Neural progenitor cell (in vitro differentiated cells): ENCODE data around the gene CAPN12. TPM values are rescaled to one million over a fixed set of nuclear protein-coding genes. Genes with fewer than 3 reads are reported as not detected.

Experiments used
- DNase-seq: peaks from one replicate; pipeline ENCODE4 v3.0.0-alpha.2; 2016; ENCODE audit warnings: low spot score
- H2AFZ ChIP-seq: fragments of 200-600 bp; sonication (generic); replicated peaks from 2 replicates; pipeline ENCODE4 v1.6.1; 2016; ENCODE audit warnings: antibody characterized with exemption
- H3F3A ChIP-seq: fragments of 200-600 bp; sonication (generic); 2 replicates; pipeline ENCODE4 v1.6.1; 2016; ENCODE audit warnings: antibody characterized with exemption, low read depth
- H3K27ac ChIP-seq: fragments of 200-600 bp; sonication (generic); 2 replicates; pipeline ENCODE4 v1.5.1; 2016; ENCODE audit warnings: mild to moderate bottlenecking
- H3K27me3 ChIP-seq: fragments of 200-600 bp; sonication (generic); 2 replicates; pipeline ENCODE4 v1.6.1; 2016; ENCODE audit warnings: mild to moderate bottlenecking, moderate library complexity
- H3K36me3 ChIP-seq: fragments of 200-600 bp; sonication (generic); 2 replicates; pipeline ENCODE4 v1.5.1; 2016
- H3K4me1 ChIP-seq: fragments of 200-600 bp; sonication (generic); 2 replicates; pipeline ENCODE4 v1.6.1; 2016; ENCODE audit warnings: mixed run types
- H3K4me2 ChIP-seq: fragments of 200-600 bp; sonication (generic); 2 replicates; pipeline ENCODE4 v1.6.1; 2016
- H3K4me3 ChIP-seq: fragments of 200-600 bp; sonication (generic); 2 replicates; pipeline ENCODE4 v1.5.1; 2016
- H3K79me2 ChIP-seq: fragments of 200-600 bp; sonication (generic); 2 replicates; pipeline ENCODE4 v1.6.1; 2016; ENCODE audit warnings: low read depth
- H3K9ac ChIP-seq: fragments of 200-600 bp; sonication (generic); 2 replicates; pipeline ENCODE4 v1.6.1; 2016
- H3K9me3 ChIP-seq: fragments of 200-600 bp; sonication (generic); 2 replicates; pipeline ENCODE4 v1.5.1; 2016; ENCODE audit warnings: low read depth
- H4K20me1 ChIP-seq: fragments of 200-600 bp; sonication (generic); 2 replicates; pipeline ENCODE4 v1.6.1; 2016; ENCODE audit warnings: low read depth
- H3K27ac Mint-ChIP-seq: 3 replicates; pipeline ENCODE4 v1.8.0; 2021; ENCODE audit warnings: mixed read lengths
- H3K27me3 Mint-ChIP-seq: 2 replicates; pipeline ENCODE4 v1.8.0; 2022; ENCODE audit warnings: low read depth, mild to moderate bottlenecking, inconsistent platforms, moderate library complexity, mixed read lengths; ENCODE audit not compliant: insufficient read depth
- H3K36me3 Mint-ChIP-seq: 3 replicates; pipeline ENCODE4 v1.8.0; 2021; ENCODE audit warnings: mixed read lengths
- H3K4me1 Mint-ChIP-seq: 3 replicates; pipeline ENCODE4 v1.8.0; 2021; ENCODE audit warnings: mixed read lengths
- H3K4me3 Mint-ChIP-seq: 3 replicates; pipeline ENCODE4 v1.8.0; 2021; ENCODE audit warnings: mild to moderate bottlenecking, moderate library complexity, mixed read lengths
- H3K9me3 Mint-ChIP-seq: 3 replicates; pipeline ENCODE4 v1.8.0; 2020; ENCODE audit warnings: mixed read lengths
- CTCF ChIP-seq: fragments of 200-600 bp; sonication (generic); IDR thresholded peaks from 2 replicates; pipeline ENCODE4 v1.5.1; 2017; ENCODE audit warnings: antibody characterized with exemption, mild to moderate bottlenecking
- EZH2 ChIP-seq: fragments of 200-600 bp; sonication (generic); IDR thresholded peaks from 2 replicates; pipeline ENCODE4 v1.6.1; 2017; ENCODE audit warnings: antibody characterized with exemption, mild to moderate bottlenecking, moderate library complexity
- EZH2phosphoT487 ChIP-seq: fragments of 200-600 bp; sonication (generic); IDR thresholded peaks from 2 replicates; pipeline ENCODE4 v1.6.1; 2017; ENCODE audit warnings: antibody characterized with exemption
- total RNA-seq: library from RNA; depleted of rRNA; stranded (reverse); fragments of >200 nt; gene quantifications from 2 replicates; pipeline ENCODE4 v1.2.3, GENCODE V29; 2015; ENCODE audit warnings: low replicate concordance

Gene CAPN12
- total RNA-seq, 1 donor from 2014 or later = 1.0 TPM

DNA sequence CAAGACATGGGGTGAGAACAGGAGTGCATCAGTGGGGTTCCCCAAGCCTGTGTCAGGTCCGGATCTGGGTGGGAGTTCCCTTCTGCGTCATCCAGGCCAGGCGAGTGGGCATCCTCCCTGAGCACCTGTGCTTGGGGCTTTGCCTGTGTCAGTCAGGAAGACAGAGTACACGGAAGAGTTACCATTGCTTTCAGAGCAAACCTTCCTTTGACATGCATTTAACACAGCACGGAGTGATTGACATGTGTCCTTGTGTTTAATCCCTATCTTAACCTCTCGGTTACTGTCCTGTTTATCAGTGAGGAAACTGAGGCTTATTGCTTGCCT lies 47.6 kb downstream of the CAPN12 start:
- Mint-ChIP-seq H3K27me3 (peaks cover 6% of the 10 kb centered on the region), H3K27ac (no peak overlapping the region), H3K4me1 (peaks cover 72% of the 10 kb centered on the region), H3K4me3 (peak overlapping the region; percentile 35), H3K36me3 (peaks cover 7% of the 10 kb centered on the region), H3K9me3 (no peaks in the 10 kb centered on the region)
- Histone ChIP-seq H2AFZ (no peak overlapping the region), H3K9me3 (no peaks in the 10 kb centered on the region), H3K9ac (no peak overlapping the region), H3K27ac (no peak overlapping the region), H3K36me3 (no peaks in the 10 kb centered on the region), H4K20me1 (peaks cover 72% of the 10 kb centered on the region), H3K4me3 (no peak overlapping the region), H3F3A (peaks cover 25% of the 10 kb centered on the region), H3K79me2 (peaks cover 80% of the 10 kb centered on the region), H3K4me2 (no peak overlapping the region), H3K27me3 (no peaks in the 10 kb centered on the region), H3K4me1 (peaks cover 42% of the 10 kb centered on the region)
- no peak for TF ChIP-seq EZH2phosphoT487
- no peak for TF ChIP-seq CTCF
- no peak for TF ChIP-seq EZH2
- no peak for DNase-seq

DNA sequence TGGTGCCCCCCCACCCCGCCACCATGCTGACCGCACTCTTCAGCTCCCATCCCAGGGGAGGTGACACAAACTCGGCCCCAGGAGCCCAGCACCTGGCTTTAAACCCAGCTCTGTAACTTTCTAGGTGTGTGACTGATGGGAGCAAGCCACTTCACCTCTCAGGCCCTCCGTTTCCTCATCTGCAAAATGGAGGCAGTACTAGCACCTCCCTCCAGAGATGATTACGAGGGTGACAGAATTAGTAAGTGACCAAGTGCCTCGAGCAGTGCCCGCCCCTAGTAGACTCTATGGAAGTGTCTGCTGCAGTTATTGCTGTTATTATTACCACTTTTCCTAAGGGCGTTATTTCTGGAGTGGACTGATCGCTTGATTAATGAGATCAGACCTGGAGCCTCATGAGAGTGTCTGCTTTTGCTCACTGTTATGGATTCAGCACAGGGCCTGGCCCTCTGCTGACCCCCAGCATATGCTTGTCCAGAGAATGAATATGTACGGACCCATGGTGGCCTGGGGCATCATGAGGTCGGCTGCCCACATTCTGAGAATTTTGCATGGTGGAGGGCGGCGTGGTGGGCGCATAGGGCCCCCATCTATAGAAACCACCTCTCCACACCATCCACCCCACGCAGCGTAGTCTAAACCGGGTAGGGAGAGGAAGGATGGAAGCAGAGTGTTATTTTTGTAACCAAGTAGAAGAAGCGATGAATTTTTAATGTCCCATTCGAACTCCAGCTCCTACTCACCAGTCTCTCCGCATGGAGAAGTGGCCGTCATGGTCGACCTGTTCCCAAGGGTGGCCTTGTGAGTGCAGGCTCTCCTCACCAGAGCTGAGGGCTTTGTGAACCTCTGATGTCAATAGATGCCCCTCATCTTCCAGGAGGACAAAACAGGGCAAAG lies 48.2 kb downstream of the CAPN12 start:
- peaks cover 84% of the 10 kb centered on the region for H3K79me2 ChIP-seq
- Mint-ChIP-seq H3K4me3 (peak overlapping the region; percentile 57), H3K27ac (peak overlapping the region; percentile 78), H3K9me3 (no peaks in the 10 kb centered on the region), H3K36me3 (peaks cover 7% of the 10 kb centered on the region), H3K4me1 (peaks cover 73% of the 10 kb centered on the region), H3K27me3 (peaks cover 6% of the 10 kb centered on the region)
- H3K4me1 ChIP-seq = peaks cover 46% of the 10 kb centered on the region
- H4K20me1 ChIP-seq = peaks cover 76% of the 10 kb centered on the region
- H3K9me3 ChIP-seq = no peaks in the 10 kb centered on the region
- H2AFZ ChIP-seq = no peak overlapping the region
- no peak overlapping the region for H3K4me3 ChIP-seq
- H3K36me3 ChIP-seq = no peaks in the 10 kb centered on the region
- no peaks in the 10 kb centered on the region for H3K27me3 ChIP-seq
- H3F3A ChIP-seq = peaks cover 30% of the 10 kb centered on the region
- TF ChIP-seq EZH2 = no peak
- no peak for TF ChIP-seq CTCF
- no peak for TF ChIP-seq EZH2phosphoT487
- no peak overlapping the region for H3K4me2 ChIP-seq
- H3K9ac ChIP-seq = no peak overlapping the region
- no peak overlapping the region for H3K27ac ChIP-seq
- DNase-seq = no peak

DNA sequence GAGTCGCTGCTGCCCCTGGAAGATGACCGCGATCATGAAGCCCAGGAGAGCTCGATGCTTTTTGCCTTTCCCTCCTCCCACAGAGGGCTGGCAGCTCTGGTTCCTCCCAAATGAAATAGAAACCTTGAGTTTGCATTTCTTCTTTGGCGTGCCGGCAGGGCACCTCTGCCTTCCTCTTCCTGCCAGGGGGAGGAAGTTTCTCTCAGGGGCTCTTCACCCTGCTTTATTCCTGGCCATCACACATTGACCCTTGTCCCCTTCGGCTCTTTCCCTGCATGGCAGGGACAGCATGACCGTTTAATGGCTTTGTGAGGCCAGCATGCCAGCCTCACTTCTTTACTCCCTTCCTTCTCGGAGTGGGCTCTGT lies 49.0 kb downstream of the CAPN12 start:
- peak overlapping the region; percentile 75 for H3K27ac Mint-ChIP-seq
- Histone ChIP-seq H3K9ac (no peak overlapping the region), H3K27me3 (no peaks in the 10 kb centered on the region), H3K79me2 (peaks cover 88% of the 10 kb centered on the region), H3K4me1 (peaks cover 46% of the 10 kb centered on the region), H2AFZ (no peak overlapping the region), H3K4me3 (no peak overlapping the region), H4K20me1 (peaks cover 80% of the 10 kb centered on the region), H3K36me3 (no peaks in the 10 kb centered on the region), H3K9me3 (no peaks in the 10 kb centered on the region), H3K27ac (no peak overlapping the region), H3F3A (peaks cover 30% of the 10 kb centered on the region), H3K4me2 (no peak overlapping the region)
- no peak for TF ChIP-seq CTCF
- peaks cover 74% of the 10 kb centered on the region for H3K4me1 Mint-ChIP-seq
- H3K27me3 Mint-ChIP-seq = peaks cover 6% of the 10 kb centered on the region
- no peaks in the 10 kb centered on the region for H3K9me3 Mint-ChIP-seq
- no peak for DNase-seq
- peaks cover 5% of the 10 kb centered on the region for H3K36me3 Mint-ChIP-seq
- H3K4me3 Mint-ChIP-seq = no peak overlapping the region
